GM21515 (cell line): Measurements from ENCODE around the gene P3H3.

Source experiments
- ATAC-seq: cut with Tn5 transposase; IDR thresholded peaks from one replicate; pipeline ENCODE4 v1.9.1; 2021; ENCODE audit not compliant: unreplicated experiment

Gene P3H3

DNA sequence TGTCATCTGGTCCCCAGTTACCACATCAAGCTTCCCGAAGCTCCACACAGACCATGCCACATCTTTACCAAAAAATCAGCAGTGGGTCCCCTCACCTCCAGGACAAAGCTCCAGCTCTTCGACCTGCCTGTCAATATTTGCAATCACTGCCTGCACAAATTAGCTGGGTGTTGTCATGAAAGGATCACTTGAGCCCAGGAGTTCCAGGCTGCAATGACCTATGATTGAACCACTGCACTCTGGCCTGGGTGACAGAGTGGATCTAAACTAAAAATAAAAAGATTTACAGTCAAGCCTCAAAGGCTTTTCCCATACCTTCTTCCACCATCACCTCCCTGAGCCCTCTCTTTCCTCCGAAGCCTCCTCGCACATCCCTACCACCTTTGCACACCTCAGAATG is 31.6 kb upstream of the P3H3 start:
- ATAC-seq, result no peak

GRCh38 chr12:6799147-6799546 is 29.1 kb upstream of the P3H3 start:
- ATAC-seq, result no peak

- ATAC-seq, result no peak
These were observed 21.0 kb upstream of the P3H3 start for GRCh38 chr12:6807170-6807569.

DNA sequence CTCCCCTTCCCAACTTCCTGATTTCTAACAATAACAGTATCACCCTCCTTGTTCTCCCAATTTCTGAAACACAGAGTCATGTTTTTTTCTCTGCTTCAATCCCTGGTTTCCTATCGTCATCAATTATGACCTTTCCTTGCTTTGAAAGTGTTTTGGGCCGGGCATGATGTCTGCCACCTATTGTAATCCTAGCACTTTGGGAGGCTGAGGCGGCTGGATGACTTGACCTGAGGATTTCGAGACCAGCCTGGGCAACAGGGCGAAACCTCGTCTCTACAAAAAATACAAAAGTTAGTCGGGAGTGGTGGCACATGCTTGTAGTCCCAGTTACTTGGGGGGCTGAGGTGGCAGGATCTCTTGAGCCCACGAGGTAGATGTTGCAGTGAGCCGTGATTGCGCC is 19.2 kb upstream of the P3H3 start:
- no peak for ATAC-seq

- ATAC-seq, result no peak
These were observed 17.4 kb upstream of the P3H3 start for GRCh38 chr12:6810758-6811157.

GRCh38 chr12:6813363-6813762 is 14.8 kb upstream of the P3H3 start:
- no peak for ATAC-seq

GRCh38 chr12:6816598-6816997 is 11.6 kb upstream of the P3H3 start:
- ATAC-seq, result no peak

DNA sequence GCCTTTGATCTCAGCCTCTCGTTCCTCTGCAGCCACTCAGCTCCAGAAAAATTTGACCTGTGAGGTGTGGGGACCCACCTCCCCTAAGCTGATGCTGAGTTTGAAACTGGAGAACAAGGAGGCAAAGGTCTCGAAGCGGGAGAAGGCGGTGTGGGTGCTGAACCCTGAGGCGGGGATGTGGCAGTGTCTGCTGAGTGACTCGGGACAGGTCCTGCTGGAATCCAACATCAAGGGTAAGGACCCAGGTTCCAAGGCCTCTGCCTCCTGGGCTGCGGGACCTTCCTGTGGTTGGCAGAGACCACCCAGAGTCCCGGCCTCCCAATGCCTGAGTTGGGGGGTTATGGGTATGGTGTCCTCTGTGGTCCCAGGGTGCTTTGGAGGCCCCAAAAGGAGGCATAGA is 11.1 kb upstream of the P3H3 start:
- no peak for ATAC-seq

- no peak for ATAC-seq
These were observed 10.5 kb upstream of the P3H3 start for GRCh38 chr12:6817662-6818157.

DNA sequence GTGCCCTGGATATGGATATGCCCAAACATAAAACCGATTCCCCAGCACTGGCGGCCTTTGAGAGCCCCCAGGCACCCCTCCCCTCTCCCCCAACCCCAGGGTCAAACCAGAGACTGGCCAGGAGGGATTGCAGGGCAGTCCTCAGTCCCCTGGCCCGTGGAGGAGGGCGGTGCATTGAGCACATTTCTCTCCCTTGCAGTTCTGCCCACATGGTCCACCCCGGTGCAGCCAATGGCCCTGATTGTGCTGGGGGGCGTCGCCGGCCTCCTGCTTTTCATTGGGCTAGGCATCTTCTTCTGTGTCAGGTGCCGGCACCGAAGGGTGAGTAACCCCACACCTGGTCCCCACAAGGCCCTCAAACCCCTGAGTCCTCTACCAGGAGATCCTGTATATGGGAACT is 10.0 kb upstream of the P3H3 start:
- ATAC-seq, result no peak

- no peak for ATAC-seq
These were observed 9.6 kb upstream of the P3H3 start for GRCh38 chr12:6818645-6819044.

DNA sequence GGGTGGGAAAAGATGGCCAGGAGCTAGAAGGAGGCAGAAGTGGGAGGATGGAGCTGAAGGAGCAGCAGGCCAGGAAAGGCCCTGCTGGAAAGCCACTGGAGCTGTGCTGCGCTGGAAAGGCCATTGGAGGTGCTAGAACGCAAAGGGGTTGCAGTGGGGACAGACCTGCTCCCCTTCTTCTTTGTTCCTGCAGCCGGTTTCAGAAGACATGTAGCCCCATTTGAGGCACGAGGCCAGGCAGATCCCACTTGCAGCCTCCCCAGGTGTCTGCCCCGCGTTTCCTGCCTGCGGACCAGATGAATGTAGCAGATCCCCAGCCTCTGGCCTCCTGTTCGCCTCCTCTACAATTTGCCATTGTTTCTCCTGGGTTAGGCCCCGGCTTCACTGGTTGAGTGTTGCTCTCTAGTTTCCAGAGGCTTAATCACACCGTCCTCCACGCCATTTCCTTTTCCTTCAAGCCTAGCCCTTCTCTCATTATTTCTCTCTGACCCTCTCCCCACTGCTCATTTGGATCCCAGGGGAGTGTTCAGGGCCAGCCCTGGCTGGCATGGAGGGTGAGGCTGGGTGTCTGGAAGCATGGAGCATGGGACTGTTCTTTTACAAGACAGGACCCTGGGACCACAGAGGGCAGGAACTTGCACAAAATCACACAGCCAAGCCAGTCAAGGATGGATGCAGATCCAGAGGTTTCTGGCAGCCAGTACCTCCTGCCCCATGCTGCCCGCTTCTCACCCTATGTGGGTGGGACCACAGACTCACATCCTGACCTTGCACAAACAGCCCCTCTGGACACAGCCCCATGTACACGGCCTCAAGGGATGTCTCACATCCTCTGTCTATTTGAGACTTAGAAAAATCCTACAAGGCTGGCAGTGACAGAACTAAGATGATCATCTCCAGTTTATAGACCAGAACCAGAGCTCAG is 8.8 kb upstream of the P3H3 start:
- no peak for ATAC-seq

GRCh38 chr12:6820166-6820565 is 8.0 kb upstream of the P3H3 start:
- no peak for ATAC-seq

DNA sequence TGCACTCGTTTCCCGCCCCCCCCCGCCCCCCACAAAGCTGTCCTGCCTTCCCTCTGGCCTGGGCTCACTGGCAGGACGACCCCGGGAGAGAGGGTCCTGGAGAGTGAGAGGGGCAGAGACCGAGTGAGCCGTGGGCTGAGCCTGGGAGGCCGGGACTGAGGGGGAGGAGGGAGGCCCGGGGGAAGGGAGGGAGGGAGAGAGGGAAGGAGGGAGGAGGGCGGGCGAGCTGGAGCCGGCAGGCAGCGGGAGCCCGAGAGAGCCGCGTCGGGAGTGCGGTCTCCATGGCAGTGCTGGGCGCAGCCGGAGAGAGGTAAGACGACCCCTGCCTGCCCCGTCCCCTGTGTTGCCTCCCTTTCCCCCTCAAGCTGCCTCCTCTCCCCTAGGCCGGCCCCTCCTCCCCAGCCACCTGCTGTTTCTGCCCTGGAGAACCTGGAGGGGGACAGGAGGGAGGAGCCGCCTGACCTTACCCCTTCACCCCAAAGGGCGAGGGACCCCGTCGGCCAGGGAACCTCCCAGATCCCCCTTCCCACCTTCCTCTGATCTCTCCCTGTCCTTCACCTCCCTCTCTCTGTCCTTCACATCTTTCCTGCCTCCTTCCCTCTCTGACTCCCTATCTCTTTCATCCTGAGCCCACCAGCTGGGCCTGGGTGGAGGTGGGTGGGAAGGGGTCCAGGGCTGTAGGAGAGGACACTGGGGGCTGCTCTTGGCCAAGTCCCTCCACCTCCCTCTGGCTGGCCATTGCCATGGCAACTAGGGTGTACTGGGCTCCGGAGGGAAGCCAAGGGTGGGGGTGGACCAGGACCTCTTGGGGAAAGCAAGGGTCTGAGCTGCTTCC is 6.4 kb upstream of the P3H3 start, which contains the start of gene GPR162:
Gene GPR162 (plus strand): TSS at position 231 of the 835 bp plus-strand sequence. CDS start 2,078 bp downstream, outside the sequence.
- ATAC-seq, result no peak

DNA sequence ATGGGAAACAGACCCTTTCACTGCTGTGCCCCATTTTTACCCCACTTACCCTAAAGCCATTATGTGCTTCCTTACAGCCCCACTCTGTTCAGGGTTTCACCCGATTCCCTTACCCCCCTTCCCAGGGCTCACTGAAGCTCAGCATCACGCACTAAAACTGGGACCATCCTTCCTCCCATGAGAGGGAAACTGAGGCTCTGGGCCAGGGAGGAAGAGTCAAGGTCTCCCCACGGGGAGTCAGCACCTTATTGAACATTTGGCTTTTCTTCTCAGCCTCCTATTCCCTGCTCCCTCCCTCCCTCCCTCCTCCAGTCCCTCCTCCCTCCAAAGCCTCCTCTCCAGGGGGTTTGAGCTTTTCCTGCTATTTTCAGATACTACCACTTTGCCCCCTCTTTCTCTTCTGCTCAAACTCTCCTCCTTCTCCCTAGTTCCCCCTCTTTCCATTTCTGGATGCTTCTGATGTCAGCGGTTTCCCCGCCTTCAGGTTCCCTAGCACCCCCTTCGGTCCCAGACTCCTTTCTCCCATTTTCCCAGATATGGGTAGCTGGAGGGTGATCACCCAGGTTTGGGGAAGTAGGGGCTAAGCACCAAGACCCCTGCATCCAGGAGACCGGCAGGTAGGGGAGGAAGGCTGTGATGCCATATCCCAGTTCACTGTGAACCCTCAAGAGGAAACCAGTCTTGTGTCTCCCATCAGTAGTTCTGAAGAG is 5.6 kb upstream of the P3H3 start:
- no peak for ATAC-seq

- no peak for ATAC-seq
These were observed 4.8 kb upstream of the P3H3 start for GRCh38 chr12:6823182-6824084.

DNA sequence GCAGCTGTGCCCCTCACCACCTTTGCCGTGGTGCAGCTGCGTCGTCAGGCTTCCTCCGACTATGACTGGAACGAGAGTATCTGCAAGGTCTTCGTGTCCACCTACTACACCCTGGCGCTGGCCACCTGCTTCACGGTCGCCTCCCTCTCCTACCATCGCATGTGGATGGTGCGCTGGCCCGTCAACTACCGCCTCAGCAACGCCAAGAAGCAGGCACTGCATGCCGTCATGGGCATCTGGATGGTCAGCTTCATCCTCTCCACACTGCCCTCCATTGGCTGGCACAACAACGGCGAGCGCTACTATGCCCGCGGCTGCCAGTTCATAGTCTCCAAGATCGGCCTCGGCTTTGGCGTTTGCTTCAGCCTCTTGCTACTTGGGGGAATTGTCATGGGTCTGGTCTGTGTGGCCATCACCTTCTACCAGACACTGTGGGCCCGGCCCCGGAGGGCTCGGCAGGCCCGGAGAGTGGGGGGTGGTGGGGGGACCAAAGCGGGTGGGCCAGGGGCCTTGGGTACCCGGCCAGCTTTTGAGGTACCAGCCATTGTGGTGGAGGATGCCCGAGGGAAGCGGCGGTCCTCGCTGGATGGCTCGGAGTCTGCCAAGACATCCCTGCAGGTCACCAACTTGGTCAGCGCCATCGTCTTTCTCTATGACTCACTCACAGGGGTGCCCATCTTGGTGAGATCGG is 4.0 kb upstream of the P3H3 start:
- no peak for ATAC-seq

DNA sequence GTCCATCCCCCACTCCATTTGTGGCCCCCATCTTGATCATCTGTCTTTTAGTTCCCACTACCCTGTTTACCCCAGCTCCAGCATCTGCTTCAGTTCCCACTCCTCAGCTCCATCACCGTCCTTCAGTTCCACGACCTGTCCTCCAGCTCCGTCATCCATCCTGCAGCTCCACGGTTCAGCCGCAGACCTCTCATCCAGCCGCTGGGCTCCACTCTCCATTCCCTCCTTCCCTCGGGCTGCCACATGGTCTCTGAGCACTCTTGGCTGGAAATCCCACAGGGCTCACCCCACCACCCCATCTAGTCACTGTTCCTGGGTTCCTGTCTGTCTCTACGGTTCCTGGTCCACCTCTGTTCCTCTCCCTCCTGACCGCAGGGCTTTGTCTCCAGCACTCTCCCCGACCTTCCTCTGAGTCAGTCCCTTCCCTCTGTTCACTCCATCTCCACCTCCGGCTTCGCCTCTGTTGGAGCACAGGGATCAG is 3.3 kb upstream of the P3H3 start:
- no peak for ATAC-seq

DNA sequence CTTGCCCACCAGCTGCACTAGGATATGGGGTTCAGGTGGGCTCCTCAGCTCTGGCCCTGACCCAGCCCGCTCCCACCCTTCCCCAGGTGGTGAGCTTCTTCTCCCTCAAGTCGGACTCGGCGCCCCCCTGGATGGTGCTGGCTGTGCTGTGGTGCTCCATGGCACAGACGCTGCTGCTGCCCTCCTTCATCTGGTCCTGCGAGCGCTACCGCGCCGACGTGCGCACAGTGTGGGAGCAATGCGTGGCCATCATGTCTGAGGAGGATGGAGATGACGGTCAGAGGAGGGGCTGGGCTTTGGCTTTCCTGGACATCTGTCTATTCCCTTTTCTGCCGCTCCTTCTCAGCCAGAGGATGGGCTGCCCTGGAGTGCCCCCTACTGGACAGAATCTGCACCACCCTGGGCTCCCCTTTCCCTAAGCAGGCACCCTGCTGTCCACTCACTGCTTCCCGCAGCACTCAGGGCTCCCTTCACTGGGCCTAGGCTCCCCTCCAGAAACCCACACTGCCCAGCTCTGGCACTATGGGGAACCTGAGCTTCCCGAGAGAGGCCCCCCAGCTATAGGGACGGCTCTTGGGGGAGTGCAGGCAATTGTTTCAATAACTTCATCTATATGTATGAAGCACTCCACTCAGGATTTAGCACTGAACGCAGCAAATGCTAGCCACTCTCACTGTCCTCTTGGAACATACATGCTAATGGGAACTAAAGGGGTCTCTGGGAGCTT is 2.6 kb upstream of the P3H3 start:
- no peak for ATAC-seq
